ENCODE measurements around the gene GALNT12.

Gene GALNT12

DNA sequence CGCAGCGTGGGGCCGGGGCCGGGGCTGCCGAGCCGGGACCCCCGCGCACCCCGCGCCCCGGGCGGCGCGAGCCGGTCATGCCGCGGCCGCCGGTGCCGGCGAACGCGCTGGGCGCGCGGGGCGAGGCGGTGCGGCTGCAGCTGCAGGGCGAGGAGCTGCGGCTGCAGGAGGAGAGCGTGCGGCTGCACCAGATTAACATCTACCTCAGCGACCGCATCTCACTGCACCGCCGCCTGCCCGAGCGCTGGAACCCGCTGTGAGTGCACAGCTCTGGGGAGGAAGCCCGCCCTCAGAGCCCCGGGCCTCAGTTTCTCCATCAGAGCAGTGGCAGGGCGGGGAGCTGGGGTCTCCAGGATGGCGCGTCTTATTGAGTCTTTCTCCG is 335 bp downstream of the GALNT12 start:
- no peak overlapping the region for H3K27ac ChIP-seq (ENCODE audit: poor library complexity, severe bottlenecking)
- no peaks in the 10 kb centered on the region for H3K36me3 ChIP-seq (ENCODE audit: low read depth)
- H3K27me3 ChIP-seq (ENCODE audit: insufficient read depth, poor library complexity, severe bottlenecking): no peaks in the 10 kb centered on the region
- H3K4me1 ChIP-seq (ENCODE audit: insufficient read depth, poor library complexity, severe bottlenecking): peaks cover 15% of the 10 kb centered on the region
- peak; percentile 9; the same call in 1 of the 3 replicates for ATAC-seq (ENCODE audit: low read depth)
- no peak for DNase-seq (ENCODE audit: low spot score)
- peak overlapping the region; percentile 36 for H3K4me3 ChIP-seq (ENCODE audit: severe bottlenecking)
- H3K9me3 ChIP-seq (ENCODE audit: severe bottlenecking): no peaks in the 10 kb centered on the region
- TF ChIP-seq, protein P1, sequence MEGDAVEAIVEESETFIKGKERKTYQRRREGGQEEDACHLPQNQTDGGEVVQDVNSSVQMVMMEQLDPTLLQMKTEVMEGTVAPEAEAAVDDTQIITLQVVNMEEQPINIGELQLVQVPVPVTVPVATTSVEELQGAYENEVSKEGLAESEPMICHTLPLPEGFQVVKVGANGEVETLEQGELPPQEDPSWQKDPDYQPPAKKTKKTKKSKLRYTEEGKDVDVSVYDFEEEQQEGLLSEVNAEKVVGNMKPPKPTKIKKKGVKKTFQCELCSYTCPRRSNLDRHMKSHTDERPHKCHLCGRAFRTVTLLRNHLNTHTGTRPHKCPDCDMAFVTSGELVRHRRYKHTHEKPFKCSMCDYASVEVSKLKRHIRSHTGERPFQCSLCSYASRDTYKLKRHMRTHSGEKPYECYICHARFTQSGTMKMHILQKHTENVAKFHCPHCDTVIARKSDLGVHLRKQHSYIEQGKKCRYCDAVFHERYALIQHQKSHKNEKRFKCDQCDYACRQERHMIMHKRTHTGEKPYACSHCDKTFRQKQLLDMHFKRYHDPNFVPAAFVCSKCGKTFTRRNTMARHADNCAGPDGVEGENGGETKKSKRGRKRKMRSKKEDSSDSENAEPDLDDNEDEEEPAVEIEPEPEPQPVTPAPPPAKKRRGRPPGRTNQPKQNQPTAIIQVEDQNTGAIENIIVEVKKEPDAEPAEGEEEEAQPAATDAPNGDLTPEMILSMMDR (IDR thresholded peaks at IDR 0.05; ENCODE audit: poor library complexity, severe bottlenecking): no peak

DNA sequence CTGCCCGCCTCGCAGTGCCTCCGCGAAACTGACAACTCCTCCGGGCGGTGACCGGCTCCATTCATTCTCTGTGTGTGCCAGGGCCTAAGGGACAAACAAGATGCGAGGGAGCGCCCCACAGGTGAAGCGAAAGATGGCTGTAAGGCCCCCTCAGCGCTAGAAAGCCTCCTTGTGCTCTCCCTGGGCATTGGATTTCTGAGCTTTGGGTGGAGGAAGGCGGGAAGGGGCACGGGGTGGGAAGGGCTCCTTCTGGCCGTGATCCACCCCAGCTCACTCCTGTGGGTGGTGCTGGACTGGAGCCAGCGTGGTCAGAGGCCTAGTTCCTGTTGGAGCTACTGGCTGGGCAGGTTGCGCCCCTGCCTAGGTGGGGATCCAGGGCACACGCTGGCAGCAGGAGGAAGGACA is 943 bp downstream of the GALNT12 start:
- no peak overlapping the region for H3K27ac ChIP-seq (ENCODE audit: poor library complexity, severe bottlenecking)
- ATAC-seq (ENCODE audit: low read depth) (no peak), DNase-seq (ENCODE audit: low spot score) (no peak)
- H3K4me1 ChIP-seq (ENCODE audit: insufficient read depth, poor library complexity, severe bottlenecking): peaks cover 15% of the 10 kb centered on the region
- no peaks in the 10 kb centered on the region for H3K36me3 ChIP-seq (ENCODE audit: low read depth)
- TF ChIP-seq, protein P1 (IDR thresholded peaks at IDR 0.05; ENCODE audit: poor library complexity, severe bottlenecking): no peak
- no peak overlapping the region for H3K4me3 ChIP-seq (ENCODE audit: severe bottlenecking)
- H3K9me3 ChIP-seq (ENCODE audit: severe bottlenecking): no peaks in the 10 kb centered on the region
- H3K27me3 ChIP-seq (ENCODE audit: insufficient read depth, poor library complexity, severe bottlenecking): no peaks in the 10 kb centered on the region

DNA sequence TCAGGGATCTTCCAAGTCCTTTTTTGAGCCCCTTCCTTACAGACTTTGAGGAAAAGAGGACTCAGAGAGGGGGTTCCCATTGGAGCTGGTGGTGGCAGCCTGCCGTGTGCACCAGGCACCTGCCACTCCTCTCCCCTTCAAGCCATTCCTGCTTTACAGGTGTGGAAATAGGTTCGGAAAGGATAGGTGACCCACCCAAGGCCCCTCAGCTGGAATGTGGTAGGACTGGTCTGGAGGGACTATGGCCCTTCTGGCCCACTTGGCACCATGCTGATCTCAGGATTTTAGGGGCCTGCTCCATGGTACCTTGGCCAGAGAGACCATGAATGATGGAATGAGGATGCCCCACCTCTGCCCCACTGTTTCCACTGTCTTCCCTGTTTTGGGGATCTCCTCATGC is 1.4 kb downstream of the GALNT12 start:
- TF ChIP-seq, protein P1 (IDR thresholded peaks at IDR 0.05; ENCODE audit: poor library complexity, severe bottlenecking): no peak
- no peaks in the 10 kb centered on the region for H3K36me3 ChIP-seq (ENCODE audit: low read depth)
- DNase-seq (ENCODE audit: low spot score) (no peak), ATAC-seq (ENCODE audit: low read depth) (no peak)
- no peak overlapping the region for H3K27ac ChIP-seq (ENCODE audit: poor library complexity, severe bottlenecking)
- peaks cover 15% of the 10 kb centered on the region for H3K4me1 ChIP-seq (ENCODE audit: insufficient read depth, poor library complexity, severe bottlenecking)
- H3K4me3 ChIP-seq (ENCODE audit: severe bottlenecking): no peak overlapping the region
- no peaks in the 10 kb centered on the region for H3K9me3 ChIP-seq (ENCODE audit: severe bottlenecking)
- no peaks in the 10 kb centered on the region for H3K27me3 ChIP-seq (ENCODE audit: insufficient read depth, poor library complexity, severe bottlenecking)

DNA sequence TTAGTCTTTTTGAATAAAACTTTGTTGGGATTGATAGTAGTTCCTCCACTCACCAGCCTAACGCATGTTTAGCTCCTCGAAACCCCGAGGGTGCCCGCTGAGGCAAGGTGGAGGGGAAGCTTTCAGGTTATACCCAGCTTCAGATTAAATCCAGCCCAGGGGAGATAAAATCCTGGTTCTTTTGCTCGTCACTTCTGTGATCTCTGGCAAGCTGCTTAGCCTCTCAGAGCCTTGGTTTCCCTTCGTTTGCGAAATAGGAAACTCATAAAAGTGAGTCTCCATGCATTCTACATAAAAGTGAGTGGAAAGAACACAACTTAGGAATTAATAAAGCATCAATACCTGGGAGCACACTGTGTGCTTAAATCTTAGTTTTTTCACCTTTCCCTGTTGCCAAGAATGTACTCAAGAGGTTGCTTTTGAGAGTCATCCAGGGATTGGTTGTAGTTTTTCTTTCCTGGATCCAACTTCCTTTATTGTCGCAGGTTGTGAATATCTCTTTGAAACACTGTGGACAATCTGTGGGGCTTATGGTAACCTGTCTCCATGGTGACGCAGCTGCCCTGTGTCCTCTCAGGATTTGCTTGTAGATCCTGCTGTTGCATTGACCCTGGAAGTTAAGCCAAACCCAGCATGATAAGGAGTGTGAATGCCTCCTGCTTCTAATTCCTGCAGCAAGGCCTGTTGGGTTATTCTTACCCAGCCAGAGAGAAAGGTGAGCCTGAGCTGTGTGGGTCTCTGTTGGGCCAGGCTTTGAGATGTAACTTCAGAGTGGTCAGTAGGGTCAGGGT is 2.0 kb downstream of the GALNT12 start:
- no peak for ATAC-seq (ENCODE audit: low read depth)
- TF ChIP-seq, protein P1 (IDR thresholded peaks at IDR 0.05; ENCODE audit: poor library complexity, severe bottlenecking): no peak
- H3K4me1 ChIP-seq (ENCODE audit: insufficient read depth, poor library complexity, severe bottlenecking): peaks cover 9% of the 10 kb centered on the region
- H3K9me3 ChIP-seq (ENCODE audit: severe bottlenecking): no peaks in the 10 kb centered on the region
- no peak for DNase-seq (ENCODE audit: low spot score)
- no peaks in the 10 kb centered on the region for H3K36me3 ChIP-seq (ENCODE audit: low read depth)
- H3K27me3 ChIP-seq (ENCODE audit: insufficient read depth, poor library complexity, severe bottlenecking): no peaks in the 10 kb centered on the region
- H3K27ac ChIP-seq (ENCODE audit: poor library complexity, severe bottlenecking): no peak overlapping the region
- H3K4me3 ChIP-seq (ENCODE audit: severe bottlenecking): no peak overlapping the region

Measured in RWPE2 (cell line).